HG03432 (cell line): ENCODE results near the gene ZGPAT.
"Not testable (repeated sequence)": the region's sequence is repeated elsewhere in the genome, so short reads cannot be mapped to it uniquely, and the experiment has no call there.

Source experiments
- ATAC-seq: cut with Tn5 transposase; IDR thresholded peaks from one replicate; pipeline ENCODE4 v1.9.1; 2021; ENCODE audit warnings: mild to moderate bottlenecking, moderate library complexity; ENCODE audit not compliant: unreplicated experiment

The ZGPAT gene, protein sequence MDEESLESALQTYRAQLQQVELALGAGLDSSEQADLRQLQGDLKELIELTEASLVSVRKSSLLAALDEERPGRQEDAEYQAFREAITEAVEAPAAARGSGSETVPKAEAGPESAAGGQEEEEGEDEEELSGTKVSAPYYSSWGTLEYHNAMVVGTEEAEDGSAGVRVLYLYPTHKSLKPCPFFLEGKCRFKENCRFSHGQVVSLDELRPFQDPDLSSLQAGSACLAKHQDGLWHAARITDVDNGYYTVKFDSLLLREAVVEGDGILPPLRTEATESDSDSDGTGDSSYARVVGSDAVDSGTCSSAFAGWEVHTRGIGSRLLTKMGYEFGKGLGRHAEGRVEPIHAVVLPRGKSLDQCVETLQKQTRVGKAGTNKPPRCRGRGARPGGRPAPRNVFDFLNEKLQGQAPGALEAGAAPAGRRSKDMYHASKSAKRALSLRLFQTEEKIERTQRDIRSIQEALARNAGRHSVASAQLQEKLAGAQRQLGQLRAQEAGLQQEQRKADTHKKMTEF

DNA sequence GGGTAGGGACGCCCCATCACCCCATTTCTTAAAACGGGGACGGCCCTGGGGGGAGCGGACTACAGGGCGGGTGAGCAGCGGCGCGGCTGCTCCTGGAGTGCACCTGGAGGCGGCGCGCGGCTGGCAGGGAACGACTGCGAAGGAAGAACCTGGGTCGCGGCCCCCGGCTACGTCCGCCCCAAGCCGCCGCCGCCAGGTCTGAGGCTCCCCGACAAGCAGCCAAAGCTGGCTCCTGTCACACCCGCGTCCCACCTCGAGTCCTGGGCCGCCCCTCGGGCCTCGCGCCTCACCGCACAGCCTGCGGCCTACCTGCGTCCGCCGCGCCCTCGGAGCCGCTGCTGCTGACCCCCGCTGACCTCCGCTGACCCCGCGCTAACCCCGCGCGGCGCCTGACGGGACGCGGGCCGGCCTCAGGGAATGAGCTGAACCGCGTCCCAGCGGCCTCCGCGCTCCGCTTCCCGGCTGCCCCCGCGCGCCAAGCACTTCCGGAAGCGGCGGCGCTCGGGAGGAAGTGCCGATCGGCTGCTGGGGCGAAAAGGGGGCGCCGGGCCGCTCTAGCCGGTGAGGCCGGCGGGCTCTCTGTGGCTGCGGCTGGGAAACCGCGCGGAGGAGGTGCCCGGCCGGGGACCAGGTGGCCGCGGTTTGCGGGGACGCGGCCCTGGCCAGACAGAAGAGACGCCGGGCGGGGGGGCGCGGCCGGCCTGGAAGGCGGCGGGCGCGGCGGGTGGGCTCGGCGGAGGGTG, at the start of gene ZGPAT, which contains the start of gene ARFRP1:
Gene ZGPAT (plus strand): TSS at position 482 of the 743 bp plus-strand sequence. CDS start 542 bp downstream, outside the sequence.
Gene ARFRP1 (minus strand): TSS at position 419 of the 743 bp plus-strand sequence. CDS start 885 bp downstream, outside the sequence.
- ATAC-seq = peak; percentile 72

DNA sequence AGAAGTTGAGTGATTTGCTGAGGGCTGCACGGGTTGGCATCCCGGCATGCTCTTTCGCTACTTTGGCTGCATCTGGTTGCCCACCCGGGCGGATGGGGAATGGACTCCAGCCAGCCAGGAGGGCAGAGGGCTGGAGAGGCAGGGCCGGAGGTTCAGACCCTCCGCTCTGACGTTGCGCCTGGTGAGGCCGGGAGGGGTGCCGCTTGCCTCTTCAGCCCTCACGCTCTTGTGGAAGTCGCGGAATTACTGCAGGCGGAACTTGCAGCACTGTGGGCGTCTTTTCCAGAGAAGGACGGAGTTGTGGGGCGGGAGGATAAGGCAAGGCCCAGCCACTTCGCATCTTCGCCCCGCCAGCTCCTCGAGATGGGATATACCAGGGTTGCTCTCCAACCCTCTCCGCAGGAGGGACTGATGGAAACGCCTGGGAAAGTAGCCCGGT, 49.1 kb upstream of the ZGPAT start:
- ATAC-seq = peak; percentile 18

DNA sequence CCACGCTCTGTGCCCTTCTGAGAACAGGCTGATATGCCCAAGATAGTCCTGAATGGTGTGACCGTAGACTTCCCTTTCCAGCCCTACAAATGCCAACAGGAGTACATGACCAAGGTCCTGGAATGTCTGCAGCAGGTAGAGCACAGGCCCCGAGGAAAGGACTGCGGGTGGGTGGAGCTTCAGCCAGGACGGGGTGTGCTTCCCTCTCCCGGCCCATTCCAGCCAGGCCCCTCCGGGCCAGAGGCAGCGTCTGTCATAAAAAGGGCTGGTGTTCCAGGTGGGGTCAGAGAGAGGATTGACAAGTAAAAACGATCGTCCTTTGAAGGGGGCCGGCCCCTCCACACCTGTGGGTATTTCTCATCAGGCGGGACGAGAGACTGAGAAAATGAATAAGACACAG, 48.5 kb upstream of the ZGPAT start:
- ATAC-seq = no peak

- not testable (repeated sequence) for ATAC-seq
These were observed 47.7 kb upstream of the ZGPAT start for GRCh38 chr20:63660174-63660573.

- ATAC-seq = no peak
These were observed 47.2 kb upstream of the ZGPAT start for GRCh38 chr20:63660622-63661021.

DNA sequence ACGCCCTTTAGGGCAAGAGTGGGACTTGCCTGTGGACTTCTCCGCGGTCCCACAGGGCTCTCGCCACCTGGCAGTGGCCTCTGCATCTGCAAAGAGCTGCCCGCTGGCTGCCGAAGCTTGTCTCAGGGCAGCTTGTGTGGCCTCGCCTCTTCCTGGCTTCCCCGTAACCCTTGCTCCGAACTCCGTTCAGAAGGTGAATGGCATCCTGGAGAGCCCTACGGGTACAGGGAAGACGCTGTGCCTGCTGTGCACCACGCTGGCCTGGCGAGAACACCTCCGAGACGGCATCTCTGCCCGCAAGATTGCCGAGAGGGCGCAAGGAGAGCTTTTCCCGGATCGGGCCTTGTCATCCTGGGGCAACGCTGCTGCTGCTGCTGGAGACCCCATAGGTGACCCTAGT, 46.7 kb upstream of the ZGPAT start:
- no peak for ATAC-seq

GRCh38 chr20:63661959-63662812, 45.7 kb upstream of the ZGPAT start:
- ATAC-seq = no peak

DNA sequence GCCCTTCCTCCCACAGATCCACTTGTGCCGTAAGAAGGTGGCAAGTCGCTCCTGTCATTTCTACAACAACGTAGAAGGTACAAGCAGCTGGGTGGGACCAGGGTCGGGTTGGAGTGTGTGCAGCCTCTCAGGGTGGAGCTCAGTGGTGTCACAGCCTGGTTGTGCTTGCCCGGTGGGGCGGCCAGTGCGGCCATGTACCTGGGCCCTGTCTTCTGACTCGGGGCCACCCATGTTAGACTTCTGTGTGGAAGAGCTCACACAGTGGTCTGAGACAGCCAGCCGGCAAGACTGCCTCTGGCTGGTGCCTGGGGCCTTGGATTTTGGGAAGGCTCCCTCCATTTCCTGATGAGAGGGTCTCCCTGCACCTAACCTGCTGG, 45.0 kb upstream of the ZGPAT start:
- ATAC-seq = no peak

DNA sequence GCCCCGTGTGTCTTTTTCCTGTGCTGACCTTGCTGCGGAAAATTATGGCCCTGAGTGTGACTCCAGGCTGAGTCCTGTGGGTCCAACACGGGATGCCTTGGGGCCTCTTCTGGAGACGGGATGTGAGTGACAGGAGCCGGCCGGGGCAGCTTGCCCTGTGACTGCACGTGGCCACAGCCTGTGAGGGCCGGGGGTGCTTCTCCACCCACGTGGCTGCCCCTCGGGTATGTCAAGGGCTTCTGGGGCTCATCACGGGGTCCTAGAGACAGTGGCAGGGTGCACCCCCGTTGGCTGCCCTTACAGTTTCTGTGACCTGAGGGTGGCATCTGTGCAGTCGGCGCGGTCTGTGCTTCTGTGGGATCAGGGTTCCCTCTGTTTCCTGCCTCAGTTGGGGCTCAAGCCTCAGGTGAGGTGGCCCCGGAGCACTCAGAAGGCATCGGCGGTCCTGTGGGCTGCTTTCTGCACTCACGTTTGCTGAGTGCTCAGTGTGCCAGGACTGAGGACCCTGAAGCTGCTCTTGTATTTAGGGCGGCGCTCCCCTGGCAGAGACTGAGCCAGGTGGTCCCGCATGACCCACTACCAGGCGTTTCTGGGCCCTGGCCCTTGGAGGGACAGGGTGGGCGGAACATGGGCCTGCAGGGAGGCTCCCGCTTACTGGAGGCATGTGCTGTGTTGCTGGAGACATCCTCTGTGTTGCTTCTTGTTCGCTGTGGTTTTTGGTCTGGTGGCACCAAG, 44.3 kb upstream of the ZGPAT start:
- ATAC-seq = no peak

DNA sequence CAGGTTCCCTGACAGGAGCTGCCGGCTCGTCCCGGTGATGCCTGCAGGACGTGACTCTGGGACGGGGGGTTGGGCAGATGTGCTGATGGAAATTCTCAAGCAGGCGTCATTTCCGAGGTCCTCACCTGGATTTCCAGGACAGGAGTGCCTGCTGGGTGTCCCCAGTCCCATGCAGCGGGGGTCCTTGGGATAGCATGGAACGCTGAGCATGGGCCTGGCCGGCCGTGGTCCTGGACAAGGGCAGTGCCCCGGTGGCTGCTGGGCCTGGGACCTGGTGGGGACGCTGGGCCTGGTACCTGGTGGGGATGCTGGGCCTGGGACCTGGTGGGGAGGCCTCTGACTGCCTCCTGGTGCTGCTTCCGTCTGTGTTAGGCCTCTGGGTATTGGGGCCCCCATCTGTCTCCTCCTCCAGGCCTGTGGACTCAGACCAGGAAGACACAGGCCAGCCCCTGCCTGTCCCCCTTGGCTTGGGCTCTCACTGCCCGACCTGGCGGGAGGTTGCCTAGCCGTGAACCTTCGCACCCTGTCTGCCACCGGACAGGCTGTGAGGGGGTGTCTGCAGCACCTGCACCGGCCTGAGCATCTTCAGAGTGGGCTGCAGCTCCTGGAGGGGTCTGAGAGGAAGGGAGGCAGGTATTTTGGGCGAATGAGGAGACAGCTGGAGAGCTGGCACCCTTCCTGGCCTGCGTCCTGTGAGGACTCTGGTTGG, 43.5 kb upstream of the ZGPAT start:
- ATAC-seq = no peak

GRCh38 chr20:63664861-63665594, 42.8 kb upstream of the ZGPAT start:
- no peak for ATAC-seq

- no peak for ATAC-seq
These were observed 42.1 kb upstream of the ZGPAT start for GRCh38 chr20:63665708-63666107.

- no peak for ATAC-seq
These were observed 40.0 kb upstream of the ZGPAT start for GRCh38 chr20:63667858-63668257.

- ATAC-seq = no peak
These were observed 39.5 kb upstream of the ZGPAT start for GRCh38 chr20:63668351-63668750.

- ATAC-seq = not testable (repeated sequence)
These were observed 36.1 kb upstream of the ZGPAT start for GRCh38 chr20:63671695-63672094.

- no peak for ATAC-seq
These were observed 35.2 kb upstream of the ZGPAT start for GRCh38 chr20:63672666-63673065.

DNA sequence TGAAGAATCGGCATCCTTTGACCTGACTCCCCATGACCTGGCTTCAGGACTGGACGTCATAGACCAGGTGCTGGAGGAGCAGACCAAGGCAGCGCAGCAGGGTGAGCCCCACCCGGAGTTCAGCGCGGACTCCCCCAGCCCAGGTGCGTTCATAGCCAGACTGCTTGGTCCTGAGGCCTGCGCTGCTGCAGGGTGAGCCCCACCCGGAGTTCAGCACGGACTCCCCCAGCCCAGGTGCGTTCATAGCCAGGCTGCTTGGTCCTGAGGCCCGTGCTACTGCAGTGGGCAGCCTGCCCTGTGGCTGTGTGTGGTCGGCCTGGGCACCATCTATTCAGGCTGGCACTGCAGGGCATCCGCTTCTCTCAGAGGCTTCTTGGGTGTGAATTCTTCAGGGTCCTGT, 33.9 kb upstream of the ZGPAT start:
- no peak for ATAC-seq

DNA sequence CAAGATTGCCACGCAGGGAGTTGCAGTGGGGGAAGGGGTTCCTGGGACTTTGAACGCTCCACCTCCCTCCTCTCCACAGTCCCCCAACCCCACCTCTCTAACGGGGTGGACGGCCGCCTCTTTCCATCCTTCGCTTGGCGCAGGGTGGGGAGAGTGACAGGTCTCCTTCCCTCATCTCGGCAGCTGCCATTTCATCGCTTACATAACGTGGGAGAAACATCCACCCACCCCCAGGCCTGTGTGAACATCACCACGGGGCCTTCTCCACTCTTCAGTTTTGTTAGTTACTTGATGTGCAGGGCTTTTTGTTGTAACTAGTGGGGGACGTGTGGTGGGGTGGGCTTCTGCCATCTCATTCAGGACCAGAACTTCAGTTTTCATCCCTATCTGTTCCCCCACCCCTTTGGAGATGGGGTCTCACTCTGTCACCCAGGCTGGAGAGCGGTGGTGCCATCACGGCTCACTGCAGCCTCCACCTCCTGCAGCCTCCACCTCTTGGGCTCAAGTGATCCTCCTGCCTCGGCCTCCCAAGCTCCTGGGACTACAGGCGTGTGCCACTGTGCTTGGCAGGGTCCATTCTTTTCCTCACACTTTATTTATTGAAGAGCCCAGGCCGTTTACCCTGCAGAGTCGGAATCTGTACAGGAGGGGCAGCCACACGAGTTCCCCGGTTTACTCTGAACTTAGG, 32.0 kb upstream of the ZGPAT start:
- ATAC-seq = no peak
